H1 (cell line): ENCODE data around the gene GMIP. TPM values are rescaled to one million over a fixed set of nuclear protein-coding genes. Genes with fewer than 3 reads are reported as not detected.

Source experiments
- CTCF ChIA-PET: fragments of 300-600 bp; sonication (Branson Sonifier 250); formaldehyde crosslinking; loops from one replicate; lab custom pipeline; 2021; ENCODE audit not compliant: partially characterized antibody; lab: Charles Lee
- POLR2A ChIA-PET: fragments of 300-600 bp; sonication (Branson Sonifier 250); formaldehyde crosslinking; loops from one replicate; lab custom pipeline; 2021; ENCODE audit warnings: inconsistent platforms; ENCODE audit not compliant: partially characterized antibody; lab: Charles Lee
- DNase-seq, 2 experiments: peaks; one replicate each; pipeline versions ENCODE4 v3.0.0 to v3.0.0-alpha.2; 2010 to 2022; ENCODE audit warnings: low spot score in 2 of 2, low read depth in 1 of 2, mixed read lengths in 1 of 2
- FAIRE-seq: peaks from 2 replicates; lab custom pipeline; 2011; peaks lifted over from hg19 to GRCh38; lab: Jason Lieb, UNC
- H2AFZ ChIP-seq: 2 replicates; pipeline ENCODE4 v1.8.1; 2012; ENCODE audit warnings: low read length, inconsistent platforms
- H2AK5ac ChIP-seq: 2 replicates; pipeline ENCODE4 v1.6.1; 2013; ENCODE audit warnings: low read depth, low read length
- H2BK120ac ChIP-seq: replicated peaks from 2 replicates; pipeline ENCODE3; 2013; ENCODE audit warnings: low read depth, low read length, inconsistent platforms
- H2BK12ac ChIP-seq: 2 replicates; pipeline ENCODE4 v1.6.1; 2013; ENCODE audit warnings: low read depth, low read length
- H2BK15ac ChIP-seq: 2 replicates; pipeline ENCODE4 v1.6.1; 2013; ENCODE audit warnings: low read length
- H2BK20ac ChIP-seq: 2 replicates; pipeline ENCODE4 v1.6.1; 2013; ENCODE audit warnings: low read length
- H2BK5ac ChIP-seq: 2 replicates; pipeline ENCODE4 v1.6.1; 2013; ENCODE audit warnings: low read depth, low read length
- H3K14ac ChIP-seq: 2 replicates; pipeline ENCODE4 v1.6.1; 2013; ENCODE audit warnings: inconsistent platforms; ENCODE audit not compliant: insufficient read length
- H3K18ac ChIP-seq: 2 replicates; pipeline ENCODE4 v1.6.1; 2013; ENCODE audit warnings: low read length; ENCODE audit errors: extremely low read depth
- H3K23ac ChIP-seq: 2 replicates; pipeline ENCODE4 v1.6.1; 2013; ENCODE audit warnings: inconsistent platforms; ENCODE audit not compliant: insufficient read length
- H3K23me2 ChIP-seq: 2 replicates; pipeline ENCODE4 v1.6.1; 2013; ENCODE audit warnings: low read depth, low read length
- H3K27ac ChIP-seq: 2 replicates; pipeline ENCODE4 v1.6.1; 2011; ENCODE audit warnings: low read depth, low read length, inconsistent platforms
- H3K27me3 ChIP-seq, 4 experiments: replicated peaks in 1 of 4; 1 replicate in 1 of 4; 2 replicates in 3 of 4; pipeline versions ENCODE4 v1.6.1 to v1.8.1; 2011 to 2013; ENCODE audit warnings: low read length in 3 of 4, mild to moderate bottlenecking in 3 of 4, inconsistent platforms in 2 of 4, mixed read lengths in 2 of 4, moderate library complexity in 1 of 4; ENCODE audit not compliant: control insufficient read depth in 3 of 4, insufficient read depth in 3 of 4; ENCODE audit errors: extremely low read depth in 1 of 4
- H3K36me3 ChIP-seq, 4 experiments: 2 replicates each; pipeline versions ENCODE4 v1.6.1 to v1.8.1; 2011 to 2013; ENCODE audit warnings: mild to moderate bottlenecking in 4 of 4, low read length in 3 of 4, moderate library complexity in 2 of 4, control low read depth in 1 of 4, inconsistent platforms in 1 of 4; ENCODE audit not compliant: insufficient read depth in 4 of 4, control insufficient read depth in 2 of 4
- H3K4ac ChIP-seq: replicated peaks from 2 replicates; pipeline ENCODE3; 2013; ENCODE audit warnings: low read length, low read depth, mixed read lengths, inconsistent platforms; ENCODE audit not compliant: insufficient read length
- H3K4me1 ChIP-seq, 4 experiments: replicated peaks in 1 of 4; 1 replicate in 1 of 4; 2 replicates in 3 of 4; pipeline versions ENCODE4 v1.6.1 to v1.8.1; 2011 to 2013; ENCODE audit warnings: low read length in 3 of 4, inconsistent platforms in 2 of 4, mixed read lengths in 1 of 4; ENCODE audit not compliant: insufficient read depth in 4 of 4, control insufficient read depth in 3 of 4
- H3K4me2 ChIP-seq, 2 experiments: 2 replicates each; pipeline versions ENCODE4 v1.6.1 to v1.8.1; 2011 to 2013; ENCODE audit warnings: low read depth in 2 of 2, low read length in 2 of 2, control low read depth in 1 of 2, inconsistent platforms in 1 of 2, mild to moderate bottlenecking in 1 of 2; ENCODE audit not compliant: insufficient read depth in 1 of 2
- H3K4me3 ChIP-seq, 4 experiments: fragments of 200-600, 300-600 bp in 1 of 4; sonication (generic), shearing (Covaris generic), sonication (Bioruptor Twin) in 1 of 4; 2 replicates each; pipeline versions ENCODE4 v1.5.1 to v1.8.1; 2011 to 2016; ENCODE audit warnings: low read length in 4 of 4, low read depth in 3 of 4, control low read depth in 2 of 4, inconsistent platforms in 2 of 4, mild to moderate bottlenecking in 2 of 4, mixed read lengths in 1 of 4, moderate library complexity in 1 of 4; ENCODE audit not compliant: insufficient read depth in 2 of 4; ENCODE audit errors: extremely low read depth in 1 of 4
- H3K56ac ChIP-seq: replicated peaks from 2 replicates; pipeline ENCODE3; 2013; ENCODE audit warnings: low read depth, mild to moderate bottlenecking, mixed read lengths, low read length, inconsistent platforms; ENCODE audit not compliant: insufficient read length
- H3K79me1 ChIP-seq: 2 replicates; pipeline ENCODE4 v1.6.1; 2013; ENCODE audit warnings: low read depth, low read length, control low read depth
- H3K79me2 ChIP-seq, 2 experiments: 2 replicates each; pipeline versions ENCODE4 v1.6.1 to v1.8.1; 2012 to 2013; ENCODE audit warnings: low read length in 2 of 2, mild to moderate bottlenecking in 2 of 2, inconsistent platforms in 1 of 2; ENCODE audit not compliant: insufficient read depth in 2 of 2, control insufficient read depth in 1 of 2
- H3K9ac ChIP-seq, 4 experiments: replicated peaks in 1 of 4; 1 replicate in 1 of 4; 2 replicates in 3 of 4; pipeline versions ENCODE4 v1.6.1 to v1.8.1; 2011 to 2013; ENCODE audit warnings: low read depth in 3 of 4, low read length in 3 of 4, control low read depth in 2 of 4, mild to moderate bottlenecking in 2 of 4, moderate library complexity in 2 of 4, inconsistent platforms in 1 of 4; ENCODE audit errors: extremely low read depth in 1 of 4
- H3K9me3 ChIP-seq, 2 experiments: 2 replicates each; pipeline versions ENCODE4 v1.6.1 to v1.8.1; 2012 to 2013; ENCODE audit warnings: mild to moderate bottlenecking in 2 of 2, moderate library complexity in 2 of 2, control low read depth in 1 of 2, inconsistent platforms in 1 of 2, low read depth in 1 of 2, low read length in 1 of 2, mixed read lengths in 1 of 2; ENCODE audit not compliant: insufficient read depth in 2 of 2
- H4K20me1 ChIP-seq, 2 experiments: replicated peaks in 1 of 2; 2 replicates each; pipeline versions ENCODE3 to v1.8.1; 2011 to 2013; ENCODE audit warnings: inconsistent platforms in 2 of 2, low read length in 2 of 2, mild to moderate bottlenecking in 1 of 2; ENCODE audit not compliant: insufficient read depth in 2 of 2, control insufficient read depth in 1 of 2
- H4K5ac ChIP-seq: 2 replicates; pipeline ENCODE4 v1.6.1; 2013; ENCODE audit warnings: low read length, low read depth, mixed read lengths, inconsistent platforms; ENCODE audit not compliant: insufficient read length
- H4K8ac ChIP-seq: 2 replicates; pipeline ENCODE4 v1.8.0; 2013; ENCODE audit warnings: mild to moderate bottlenecking, moderate library complexity, low read length, inconsistent platforms; ENCODE audit not compliant: insufficient read depth; ENCODE audit errors: extremely low read depth
- H4K91ac ChIP-seq: replicated peaks from 2 replicates; pipeline ENCODE3; 2013; ENCODE audit warnings: low read length, mixed read lengths, inconsistent platforms; ENCODE audit not compliant: insufficient read length
- KDM4A ChIP-seq: IDR thresholded peaks from one replicate; pipeline ENCODE4 v1.7.1; 2012; ENCODE audit warnings: low read depth, mild to moderate bottlenecking, moderate library complexity, low read length, inconsistent platforms; ENCODE audit not compliant: severe bottlenecking
- POLR2AphosphoS5 ChIP-seq: IDR thresholded peaks from 2 replicates; pipeline ENCODE4 v1.6.1; 2011; ENCODE audit warnings: low read depth, low read length
- RXRA ChIP-seq: IDR thresholded peaks from 2 replicates; pipeline ENCODE4 v1.6.1; 2011; ENCODE audit warnings: low read depth, mild to moderate bottlenecking, low read length, moderate library complexity; ENCODE audit not compliant: insufficient read depth
- WGBS, 2 experiments: shearing (Covaris generic) in 1 of 2; methylation state at CpG; one replicate each; pipeline versions ENCODE4 v1.1.6 to v1.1.7; 2013 to 2015; ENCODE audit warnings: low lambda C conversion rate in 2 of 2, mixed read lengths in 2 of 2, inconsistent platforms in 1 of 2, low coverage in 1 of 2, missing lambda C conversion rate in 1 of 2; ENCODE audit not compliant: insufficient replicate concordance in 2 of 2, insufficient coverage in 1 of 2, insufficient read length in 1 of 2; ENCODE audit errors: extremely low coverage in 1 of 2, missing lambda C conversion rate in 1 of 2; 5-methylcytosine and 5-hydroxymethylcytosine counted together
- polyA plus RNA-seq, 7 experiments: library from polyadenylated mRNA; depleted of rRNA in 3 of 7; stranded (reverse) in 5 of 7; unstranded in 2 of 7; fragments of >200 nt in 5 of 7; fragments of 200-250 nt in 2 of 7; gene quantifications; 1 replicate in 5 of 7; 2 replicates in 1 of 7; 4 replicates in 1 of 7; pipeline versions ENCODE4 v1.2.1 to v1.2.3, GENCODE V29; 2011 to 2013; ENCODE audit warnings: missing spikeins in 2 of 7, mixed read lengths in 2 of 7
- total RNA-seq: library from RNA; stranded (reverse); fragmentation: NEBNext Ultra II Directional; extraction: Animal tissue kit (Norgen Biotek cat#: 25700); gene quantifications from 2 replicates; pipeline ENCODE4 v1.2.1, GENCODE V29; 2021

Gene GMIP
- total and polyA plus RNA-seq, 2 of the 8 experiments (the other 6 are each of a cell fraction or from before 2014, with no cell fraction given), result 5.7 to 18.1 TPM

DNA sequence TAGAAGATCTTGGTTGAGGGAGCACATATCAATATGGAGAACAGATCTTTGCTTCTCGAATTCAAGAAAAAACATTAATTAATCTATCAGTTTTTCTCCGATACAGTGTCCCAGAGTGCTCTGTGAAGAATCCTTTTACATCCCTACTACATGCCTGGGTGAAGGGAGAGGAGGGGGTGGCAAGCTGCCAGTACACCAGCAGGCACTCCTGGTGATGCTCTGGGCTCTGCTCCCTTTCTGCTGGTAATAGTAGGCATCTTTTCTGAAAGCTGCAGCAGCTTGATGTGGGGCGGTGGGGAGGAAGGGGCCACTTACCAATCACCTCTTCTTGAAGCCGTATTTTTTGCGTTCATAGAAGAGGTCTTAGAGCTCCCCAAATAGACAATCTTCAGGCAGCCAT is 55.7 kb downstream of the GMIP start:
- H3K79me2 ChIP-seq, result no peaks in the 10 kb centered on the region
- no peak overlapping the region for H2BK120ac ChIP-seq
- no peak for FAIRE-seq
- no peaks in the 10 kb centered on the region for H3K36me3 ChIP-seq
- CTCF ChIA-PET, result interaction anchor here (1.2 to 3.2 kb wide), 3 partner anchors 25 to 36 kb away, joined by 3 to 18 read pairs (median 4); no protein-coding TSS in a partner anchor
- H3K23me2 ChIP-seq, result no peaks in the 10 kb centered on the region
- no peak overlapping the region for H4K91ac ChIP-seq
- H2BK20ac ChIP-seq, result no peak overlapping the region
- no peak overlapping the region for H2AK5ac ChIP-seq
- H4K20me1 ChIP-seq, result no peaks in the 10 kb centered on the region
- H3K18ac ChIP-seq, result no peak overlapping the region
- no peak overlapping the region for H3K23ac ChIP-seq
- H3K4ac ChIP-seq, result no peak overlapping the region
- H3K4me3 ChIP-seq, result no peak overlapping the region
- H3K79me1 ChIP-seq, result no peaks in the 10 kb centered on the region
- no peaks in the 10 kb centered on the region for H3K9me3 ChIP-seq
- H3K4me1 ChIP-seq, result peaks cover 5 to 12% (median 9%) of the 10 kb centered on the region in 4 experiments
- no peak overlapping the region for H4K8ac ChIP-seq
- TF ChIP-seq KDM4A (no peak), POLR2AphosphoS5 (no peak), RXRA (no peak)
- no peak overlapping the region for H3K27ac ChIP-seq
- H2AFZ ChIP-seq, result no peak overlapping the region
- H3K27me3 ChIP-seq, result no peaks in the 10 kb centered on the region
- H3K14ac ChIP-seq, result no peak overlapping the region
- no peak overlapping the region for H2BK15ac ChIP-seq
- H2BK5ac ChIP-seq, result no peak overlapping the region
- WGBS, 2 experiments, result 91% methylated on average over 5 of the region's 5 CpGs; no CpG with 5 or more reads in 1 of the 2 experiments
- H3K56ac ChIP-seq, result no peak overlapping the region
- no peak for DNase-seq
- H2BK12ac ChIP-seq, result no peak overlapping the region
- H3K4me2 ChIP-seq, result no peak overlapping the region
- POLR2A ChIA-PET, result interaction anchor here (0.7 to 1.2 kb wide), 3 partner anchors 16 to 76 kb away, joined by 3 to 4 read pairs (median 3); no protein-coding TSS in a partner anchor
- no peak overlapping the region for H4K5ac ChIP-seq
- H3K9ac ChIP-seq, result no peak overlapping the region
